Measurements from ENCODE around the gene HOXA9. TPM values are rescaled to one million over a fixed set of nuclear protein-coding genes. Genes with fewer than 3 reads are reported as not detected.

Gene HOXA9
- total RNA-seq, 1 donor from 2014 or later = 0.80 TPM

- Mint-ChIP-seq H3K4me3 (ENCODE audit: unreplicated experiment) (no peak overlapping the region), H3K36me3 (ENCODE audit: low read depth, unreplicated experiment) (peaks cover 6% of the 10 kb centered on the region), H3K27ac (ENCODE audit: unreplicated experiment) (no peak overlapping the region), H3K9me3 (ENCODE audit: unreplicated experiment) (no peaks in the 10 kb centered on the region), H3K27me3 (ENCODE audit: unreplicated experiment) (peaks cover 54% of the 10 kb centered on the region), H3K4me1 (ENCODE audit: unreplicated experiment) (peaks cover 46% of the 10 kb centered on the region)
- TF ChIP-seq CTCF (IDR thresholded peaks at IDR 0.05; ENCODE audit: unreplicated experiment) = no peak
- DNase-seq (ENCODE audit: low spot score) = no peak
Observed at GRCh38 chr7:27186668-27187474, 21.5 kb upstream of the HOXA9 start.

- Mint-ChIP-seq H3K27me3 (ENCODE audit: unreplicated experiment) (peaks cover 50% of the 10 kb centered on the region), H3K27ac (ENCODE audit: unreplicated experiment) (no peak overlapping the region), H3K9me3 (ENCODE audit: unreplicated experiment) (no peaks in the 10 kb centered on the region), H3K36me3 (ENCODE audit: low read depth, unreplicated experiment) (peaks cover 6% of the 10 kb centered on the region), H3K4me3 (ENCODE audit: unreplicated experiment) (peak overlapping the region; percentile 28), H3K4me1 (ENCODE audit: unreplicated experiment) (peaks cover 46% of the 10 kb centered on the region)
- TF ChIP-seq CTCF (IDR thresholded peaks at IDR 0.05; ENCODE audit: unreplicated experiment) = no peak
- no peak for DNase-seq (ENCODE audit: low spot score)
Observed at GRCh38 chr7:27185854-27186667, 20.7 kb upstream of the HOXA9 start.

- H3K36me3 Mint-ChIP-seq (ENCODE audit: low read depth, unreplicated experiment) = peaks cover 2% of the 10 kb centered on the region
- no peak for TF ChIP-seq CTCF (IDR thresholded peaks at IDR 0.05; ENCODE audit: unreplicated experiment)
- no peak for DNase-seq (ENCODE audit: low spot score)
- H3K4me3 Mint-ChIP-seq (ENCODE audit: unreplicated experiment) = peak within 1 kb of the TSS; percentile 79
- H3K27ac Mint-ChIP-seq (ENCODE audit: unreplicated experiment) = no peak within 1 kb of the TSS
- no peaks in the 10 kb centered on the region for H3K9me3 Mint-ChIP-seq (ENCODE audit: unreplicated experiment)
- H3K4me1 Mint-ChIP-seq (ENCODE audit: unreplicated experiment) = peaks cover 43% of the 10 kb centered on the region
- H3K27me3 Mint-ChIP-seq (ENCODE audit: unreplicated experiment) = peaks cover 45% of the 10 kb centered on the region
Observed at GRCh38 chr7:27185013-27185853, 19.9 kb upstream of the HOXA9 start, which contains the start of gene HOXA11. Gene HOXA11, minus strand, starts transcription at chr7:27185232. Its CDS starts 88 bp downstream, at chr7:27185144.

GRCh38 chr7:27184337-27185012 lies 19.1 kb upstream of the HOXA9 start:
- no peak for DNase-seq (ENCODE audit: low spot score)
- Mint-ChIP-seq H3K9me3 (ENCODE audit: unreplicated experiment) (no peaks in the 10 kb centered on the region), H3K4me3 (ENCODE audit: unreplicated experiment) (peak overlapping the region; percentile 79), H3K4me1 (ENCODE audit: unreplicated experiment) (peaks cover 39% of the 10 kb centered on the region), H3K27ac (ENCODE audit: unreplicated experiment) (no peak overlapping the region), H3K27me3 (ENCODE audit: unreplicated experiment) (peaks cover 44% of the 10 kb centered on the region), H3K36me3 (ENCODE audit: low read depth, unreplicated experiment) (no peaks in the 10 kb centered on the region)
- no peak for TF ChIP-seq CTCF (IDR thresholded peaks at IDR 0.05; ENCODE audit: unreplicated experiment)
